GM19239 (cell line): ENCODE results near the gene GLRX2.
A peak's percentile ranks its signal among the peaks of the same experiment; 100 is the strongest.

Experiments
- DNase-seq: peaks from one replicate; pipeline ENCODE4 v3.0.0; 2011; ENCODE audit warnings: low spot score; ENCODE audit not compliant: insufficient read length
- FAIRE-seq: peaks from 2 replicates; lab custom pipeline; 2011; peaks lifted over from hg19 to GRCh38; lab: Jason Lieb, UNC

GLRX2 gene

GRCh38 chr1:193113258-193113991 lies 8.2 kb upstream of the GLRX2 start:
- no peak for DNase-seq
- no peak for FAIRE-seq

GRCh38 chr1:193111641-193112090 lies 6.5 kb upstream of the GLRX2 start:
- FAIRE-seq (no peak), DNase-seq (no peak)

- FAIRE-seq, result no peak
Measured at GRCh38 chr1:193110864-193111263, 5.7 kb upstream of the GLRX2 start.

GRCh38 chr1:193110246-193110645 lies 5.0 kb upstream of the GLRX2 start:
- DNase-seq (no peak), FAIRE-seq (no peak)

More at GRCh38 chr1:193110864-193111263, 5.7 kb upstream of the GLRX2 start:
- DNase-seq, result no peak

GRCh38 chr1:193109619-193110018 lies 4.4 kb upstream of the GLRX2 start:
- FAIRE-seq, result no peak
- DNase-seq, result no peak

GRCh38 chr1:193108471-193108870 lies 3.3 kb upstream of the GLRX2 start:
- FAIRE-seq (no peak), DNase-seq (no peak)

- FAIRE-seq (no peak), DNase-seq (no peak)
Measured at GRCh38 chr1:193105821-193106177, 585 bp upstream of the GLRX2 start.

- DNase-seq, result no peak
- FAIRE-seq, result peak; percentile 59
Measured at GRCh38 chr1:193104502-193104906, 710 bp downstream of the GLRX2 start.

- DNase-seq (no peak), FAIRE-seq (no peak)
Measured at GRCh38 chr1:193103759-193104501, 1.3 kb downstream of the GLRX2 start.

GRCh38 chr1:193102662-193103061 lies 2.6 kb downstream of the GLRX2 start:
- FAIRE-seq, result no peak
- no peak for DNase-seq

- DNase-seq (no peak), FAIRE-seq (no peak)
Measured at GRCh38 chr1:193094112-193094511, 11.1 kb downstream of the GLRX2 start.

GRCh38 chr1:193090865-193091264 lies 14.3 kb downstream of the GLRX2 start:
- FAIRE-seq, result no peak
- no peak for DNase-seq

- FAIRE-seq, result no peak
Measured at GRCh38 chr1:193087893-193088292, 17.3 kb downstream of the GLRX2 start.

GRCh38 chr1:193086342-193086741 lies 18.9 kb downstream of the GLRX2 start:
- FAIRE-seq (no peak), DNase-seq (no peak)

More at GRCh38 chr1:193087893-193088292, 17.3 kb downstream of the GLRX2 start:
- DNase-seq, result no peak

- FAIRE-seq (peak; percentile 48), DNase-seq (no peak)
Measured at GRCh38 chr1:193085263-193085662, 20.0 kb downstream of the GLRX2 start.

GRCh38 chr1:193083365-193084088 lies 21.7 kb downstream of the GLRX2 start:
- DNase-seq (no peak), FAIRE-seq (no peak)

- FAIRE-seq (no peak), DNase-seq (no peak)
Measured at GRCh38 chr1:193079187-193079586, 26.0 kb downstream of the GLRX2 start.

GRCh38 chr1:193077991-193078390 lies 27.2 kb downstream of the GLRX2 start:
- no peak for FAIRE-seq
- no peak for DNase-seq

GRCh38 chr1:193070942-193071341 lies 34.3 kb downstream of the GLRX2 start:
- peak; percentile 37 for FAIRE-seq

GRCh38 chr1:193070386-193070753 lies 34.8 kb downstream of the GLRX2 start:
- DNase-seq, result no peak
- FAIRE-seq, result peak; percentile 82

More at GRCh38 chr1:193070942-193071341, 34.3 kb downstream of the GLRX2 start:
- no peak for DNase-seq
